MM.1S (cell line): ENCODE results near the gene CDSN.

Experiments
- DNase-seq: peaks from one replicate; pipeline ENCODE4 v3.0.0-alpha.2; 2015
- H2AFZ ChIP-seq: fragments of 300-600 bp; sonication (generic); 2 replicates; pipeline ENCODE4 v1.6.0; 2016; ENCODE audit warnings: antibody characterized with exemption, low read length
- H3F3A ChIP-seq: fragments of 300-600 bp; sonication (generic); 2 replicates; pipeline ENCODE4 v1.6.1; 2016; ENCODE audit warnings: mild to moderate bottlenecking, antibody characterized with exemption, low read length, moderate library complexity, mixed read lengths; ENCODE audit not compliant: insufficient read depth
- H3K27ac ChIP-seq: fragments of 300-600 bp; sonication (generic); 2 replicates; pipeline ENCODE4 v1.5.1; 2016; ENCODE audit warnings: mild to moderate bottlenecking, low read length
- H3K27me3 ChIP-seq: fragments of 300-600 bp; sonication (generic); replicated peaks from 2 replicates; pipeline ENCODE4 v1.6.0; 2016; ENCODE audit warnings: low read length; ENCODE audit not compliant: insufficient read depth
- H3K36me3 ChIP-seq: fragments of 300-600 bp; sonication (generic); replicated peaks from 2 replicates; pipeline ENCODE4 v1.6.1; 2016; ENCODE audit warnings: mild to moderate bottlenecking, low read length, mixed read lengths; ENCODE audit not compliant: insufficient read depth
- H3K4me1 ChIP-seq: fragments of 300-600 bp; sonication (generic); 2 replicates; pipeline ENCODE4 v1.6.1; 2016; ENCODE audit warnings: low read length, mixed read lengths
- H3K4me2 ChIP-seq: fragments of 300-600 bp; sonication (generic); 2 replicates; pipeline ENCODE4 v1.6.0; 2016; ENCODE audit warnings: low read depth, low read length
- H3K4me3 ChIP-seq: fragments of 300-600 bp; sonication (generic); 2 replicates; pipeline ENCODE4 v1.5.1; 2016; ENCODE audit warnings: low read length, mixed read lengths
- H3K79me2 ChIP-seq: fragments of 300-600 bp; sonication (generic); 2 replicates; pipeline ENCODE4 v1.6.1; 2016; ENCODE audit warnings: mixed run types, low read length, mixed read lengths
- H3K9ac ChIP-seq: fragments of 300-600 bp; sonication (generic); 2 replicates; pipeline ENCODE4 v1.6.1; 2016; ENCODE audit warnings: low read length, mixed read lengths
- H3K9me2 ChIP-seq: fragments of 300-600 bp; sonication (generic); replicated peaks from 2 replicates; pipeline ENCODE4 v1.6.1; 2016; ENCODE audit warnings: mild to moderate bottlenecking, low read length, mixed read lengths; ENCODE audit not compliant: insufficient read depth
- H3K9me3 ChIP-seq: fragments of 300-600 bp; sonication (generic); replicated peaks from 2 replicates; pipeline ENCODE4 v1.6.1; 2016; ENCODE audit warnings: mild to moderate bottlenecking, low read length, mixed read lengths; ENCODE audit not compliant: insufficient read depth
- H4K20me1 ChIP-seq: fragments of 300-600 bp; sonication (generic); 2 replicates; pipeline ENCODE4 v1.6.1; 2016; ENCODE audit warnings: mild to moderate bottlenecking, low read length, moderate library complexity, mixed read lengths; ENCODE audit not compliant: insufficient read depth
- EZH2 ChIP-seq: fragments of 300-600 bp; sonication (generic); optimal IDR thresholded peaks from 2 replicates; pipeline ENCODE3; 2017; ENCODE audit warnings: low read depth, mild to moderate bottlenecking, antibody characterized with exemption, low read length, mixed read lengths
- EZH2phosphoT487 ChIP-seq: fragments of 300-600 bp; sonication (generic); IDR thresholded peaks from 2 replicates; pipeline ENCODE4 v1.6.1; 2018; ENCODE audit warnings: antibody characterized with exemption, low read length
- TF ChIP-seq, protein P1 (sequence below): fragments of 300-600 bp; sonication (generic); IDR thresholded peaks from 2 replicates; pipeline ENCODE4 v1.5.1; 2016; ENCODE audit warnings: antibody characterized with exemption, low read length, mixed read lengths

Gene CDSN

GRCh38 chr6:31132806-31133205, 12.6 kb upstream of the CDSN start:
- no peaks in the 10 kb centered on the region for H4K20me1 ChIP-seq
- H3K36me3 ChIP-seq = no peaks in the 10 kb centered on the region
- 0 out of 2 replicates have a peak, but pooled peaks cover 11% of the 10 kb centered on the region for H3K27me3 ChIP-seq
- no peak overlapping the region for H3K4me3 ChIP-seq
- no peaks in the 10 kb centered on the region for H3K79me2 ChIP-seq
- TF ChIP-seq EZH2phosphoT487 = no peak
- TF ChIP-seq EZH2 = no peak
- TF ChIP-seq, protein P1, sequence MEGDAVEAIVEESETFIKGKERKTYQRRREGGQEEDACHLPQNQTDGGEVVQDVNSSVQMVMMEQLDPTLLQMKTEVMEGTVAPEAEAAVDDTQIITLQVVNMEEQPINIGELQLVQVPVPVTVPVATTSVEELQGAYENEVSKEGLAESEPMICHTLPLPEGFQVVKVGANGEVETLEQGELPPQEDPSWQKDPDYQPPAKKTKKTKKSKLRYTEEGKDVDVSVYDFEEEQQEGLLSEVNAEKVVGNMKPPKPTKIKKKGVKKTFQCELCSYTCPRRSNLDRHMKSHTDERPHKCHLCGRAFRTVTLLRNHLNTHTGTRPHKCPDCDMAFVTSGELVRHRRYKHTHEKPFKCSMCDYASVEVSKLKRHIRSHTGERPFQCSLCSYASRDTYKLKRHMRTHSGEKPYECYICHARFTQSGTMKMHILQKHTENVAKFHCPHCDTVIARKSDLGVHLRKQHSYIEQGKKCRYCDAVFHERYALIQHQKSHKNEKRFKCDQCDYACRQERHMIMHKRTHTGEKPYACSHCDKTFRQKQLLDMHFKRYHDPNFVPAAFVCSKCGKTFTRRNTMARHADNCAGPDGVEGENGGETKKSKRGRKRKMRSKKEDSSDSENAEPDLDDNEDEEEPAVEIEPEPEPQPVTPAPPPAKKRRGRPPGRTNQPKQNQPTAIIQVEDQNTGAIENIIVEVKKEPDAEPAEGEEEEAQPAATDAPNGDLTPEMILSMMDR = no peak
- H3F3A ChIP-seq = no peaks in the 10 kb centered on the region
- 0 out of 2 replicates have a peak, but pooled peaks cover 2% of the 10 kb centered on the region for H3K4me1 ChIP-seq
- no peaks in the 10 kb centered on the region for H3K9me3 ChIP-seq
- no peaks in the 10 kb centered on the region for H3K9me2 ChIP-seq
- DNase-seq = no peak
- no peak overlapping the region for H3K4me2 ChIP-seq
- no peak overlapping the region for H3K27ac ChIP-seq
- no peak overlapping the region for H2AFZ ChIP-seq
- no peak overlapping the region for H3K9ac ChIP-seq

DNA sequence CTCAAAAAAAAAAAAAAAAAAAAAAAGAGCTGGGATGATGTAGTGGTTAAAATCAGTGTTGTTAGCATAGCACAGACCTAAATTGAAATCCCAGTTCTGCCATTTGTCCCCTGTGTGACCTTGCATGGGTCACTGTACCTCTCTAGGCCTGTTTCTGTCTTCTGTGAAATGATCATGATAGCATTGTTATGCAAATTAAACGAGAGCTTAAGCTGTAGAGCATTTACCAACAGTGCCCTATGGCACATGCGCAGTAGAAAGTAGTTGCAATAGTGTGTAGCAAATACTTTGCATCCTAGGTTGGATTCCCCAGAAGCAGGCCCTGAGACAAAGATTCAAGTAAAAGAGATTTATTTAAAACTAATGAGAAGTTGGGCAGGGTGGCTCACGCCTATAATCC, 11.3 kb upstream of the CDSN start:
- no peak overlapping the region for H3K9ac ChIP-seq
- H3K4me1 ChIP-seq = 0 out of 2 replicates have a peak, but pooled peaks cover 3% of the 10 kb centered on the region
- H3K27me3 ChIP-seq = 0 out of 2 replicates have a peak, but pooled peaks cover 11% of the 10 kb centered on the region
- H4K20me1 ChIP-seq = no peaks in the 10 kb centered on the region
- DNase-seq = peak; percentile 33
- H3K36me3 ChIP-seq = no peaks in the 10 kb centered on the region
- no peak overlapping the region for H3K27ac ChIP-seq
- no peaks in the 10 kb centered on the region for H3K79me2 ChIP-seq
- H3K9me3 ChIP-seq = no peaks in the 10 kb centered on the region
- no peak overlapping the region for H3K4me3 ChIP-seq
- no peaks in the 10 kb centered on the region for H3F3A ChIP-seq
- H3K9me2 ChIP-seq = no peaks in the 10 kb centered on the region
- no peak overlapping the region for H3K4me2 ChIP-seq
- TF ChIP-seq EZH2phosphoT487 = no peak
- TF ChIP-seq EZH2 = no peak
- TF ChIP-seq, protein P1 = no peak
- no peak overlapping the region for H2AFZ ChIP-seq

- no peak overlapping the region for H2AFZ ChIP-seq
- 0 out of 2 replicates have a peak, but pooled peaks cover 3% of the 10 kb centered on the region for H3K4me1 ChIP-seq
- no peak for TF ChIP-seq EZH2phosphoT487
- TF ChIP-seq, protein P1 = no peak
- TF ChIP-seq EZH2 = no peak
Measured at GRCh38 chr6:31130751-31131150, 10.5 kb upstream of the CDSN start.

More at GRCh38 chr6:31130751-31131150, 10.5 kb upstream of the CDSN start:
- Histone ChIP-seq H3K4me2 (no peak overlapping the region), H3K27me3 (0 out of 2 replicates have a peak, but pooled peaks cover 11% of the 10 kb centered on the region), H3K27ac (no peak overlapping the region), H3F3A (no peaks in the 10 kb centered on the region), H3K36me3 (no peaks in the 10 kb centered on the region), H3K9me2 (no peaks in the 10 kb centered on the region), H3K4me3 (no peak overlapping the region), H3K9ac (no peak overlapping the region), H3K79me2 (no peaks in the 10 kb centered on the region), H3K9me3 (no peaks in the 10 kb centered on the region), H4K20me1 (no peaks in the 10 kb centered on the region)
- DNase-seq = no peak
